Activated T-cell treated with anti-CD3 and anti-CD28 coated beads, Interleukin-2, amount 50 U/mL, for 72 hours (primary cell): Measurements from ENCODE around the gene REM1. TPM values are rescaled to one million over a fixed set of nuclear protein-coding genes. Genes with fewer than 3 reads are reported as not detected.
A peak's percentile ranks its signal among the peaks of the same experiment; 100 is the strongest.
"Not testable (repeated sequence)": the region's sequence is repeated elsewhere in the genome, so short reads cannot be mapped to it uniquely, and the experiment has no call there.

Source experiments
- ATAC-seq, 2 donors: fragments of 150-1000 bp; cut with Tn5 transposase; replicated peaks in 1 of 2; 2 replicates each; pipeline ENCODE4 v1.10.0; 2021; ENCODE audit warnings: moderate library complexity in 2 of 2, mild to moderate bottlenecking in 1 of 2
- DNase-seq, 2 donors: peaks; one replicate each; pipeline ENCODE4 v3.0.0; 2021 to 2022; ENCODE audit warnings: mixed read lengths in 1 of 2
- H3K27ac Mint-ChIP-seq: one replicate; pipeline ENCODE4 v1.8.0; 2022; ENCODE audit warnings: mild to moderate bottlenecking, moderate library complexity, mixed read lengths
- H3K27me3 Mint-ChIP-seq: one replicate; pipeline ENCODE4 v1.8.0; 2022; ENCODE audit warnings: low read depth, mixed read lengths
- H3K36me3 Mint-ChIP-seq, 2 donors: one replicate each; pipeline ENCODE4 v1.8.0; 2022; ENCODE audit warnings: mixed read lengths in 2 of 2, mild to moderate bottlenecking in 1 of 2; ENCODE audit not compliant: insufficient read depth in 2 of 2
- H3K4me1 Mint-ChIP-seq: one replicate; pipeline ENCODE4 v1.8.0; 2022; ENCODE audit warnings: low read depth, mixed read lengths
- H3K4me3 Mint-ChIP-seq, 2 donors: one replicate each; pipeline ENCODE4 v1.8.0; 2022; ENCODE audit warnings: mild to moderate bottlenecking in 2 of 2, mixed read lengths in 2 of 2, moderate library complexity in 2 of 2
- H3K9me3 Mint-ChIP-seq, 2 donors: one replicate each; pipeline ENCODE4 v1.8.0; 2022; ENCODE audit warnings: mixed read lengths in 2 of 2
- total RNA-seq, 2 donors: library from RNA; stranded (reverse); gene quantifications; one replicate each; pipeline ENCODE4 v1.2.3, GENCODE V29; 2022

REM1 gene, protein sequence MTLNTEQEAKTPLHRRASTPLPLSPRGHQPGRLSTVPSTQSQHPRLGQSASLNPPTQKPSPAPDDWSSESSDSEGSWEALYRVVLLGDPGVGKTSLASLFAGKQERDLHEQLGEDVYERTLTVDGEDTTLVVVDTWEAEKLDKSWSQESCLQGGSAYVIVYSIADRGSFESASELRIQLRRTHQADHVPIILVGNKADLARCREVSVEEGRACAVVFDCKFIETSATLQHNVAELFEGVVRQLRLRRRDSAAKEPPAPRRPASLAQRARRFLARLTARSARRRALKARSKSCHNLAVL
- not detected for total RNA-seq

DNA sequence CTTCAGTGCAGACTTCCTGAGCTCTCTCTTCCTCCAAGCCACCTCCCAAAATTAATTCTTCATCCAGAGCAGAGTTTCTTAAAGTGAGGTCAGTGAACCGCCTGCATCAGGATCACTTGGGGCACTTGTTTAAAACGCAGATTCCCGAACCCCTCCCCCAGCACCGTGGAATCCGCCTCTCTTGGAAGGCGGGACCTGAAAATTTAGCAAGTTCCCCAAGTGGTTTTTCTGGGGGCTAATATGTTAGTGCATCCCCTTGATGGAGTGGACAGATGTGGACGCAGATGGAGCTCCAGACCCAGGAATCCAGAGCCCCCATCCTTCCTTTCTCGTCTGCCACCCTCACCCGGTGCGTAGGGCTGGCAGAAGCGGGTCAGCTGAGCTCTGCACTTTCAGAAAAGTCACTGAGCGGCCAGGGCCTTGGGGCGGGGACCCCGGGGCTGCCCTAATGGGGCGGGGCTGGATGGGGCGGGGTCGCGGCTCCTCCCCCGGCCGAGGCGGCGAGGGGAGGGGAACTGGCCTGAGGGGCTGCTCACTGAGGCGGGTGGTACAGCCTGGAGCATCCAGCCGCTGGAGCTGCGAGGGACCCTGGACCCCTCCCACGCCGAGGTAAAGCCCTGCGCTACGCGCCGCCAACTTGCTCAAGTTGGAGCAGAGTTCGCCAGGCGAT lies at the start of gene REM1, which contains the start of gene DEFB124:
Gene REM1 (plus strand): TSS at position 531 of the 670 bp plus-strand sequence. CDS start 1,158 bp downstream, outside the sequence.
Gene DEFB124 (minus strand): TSS at position 370 of the 670 bp plus-strand sequence. CDS start 2,114 bp downstream, outside the sequence.
- Mint-ChIP-seq H3K9me3 (peaks cover 2% of the 10 kb centered on the region in 2 donors), H3K27ac (no peak within 1 kb of the TSS), H3K4me1 (peaks cover 16% of the 10 kb centered on the region), H3K4me3 (peak within 1 kb of the TSS; percentile 39 to 46), H3K36me3 (peaks cover 2 to 3% of the 10 kb centered on the region in 2 donors), H3K27me3 (peaks cover 42% of the 10 kb centered on the region)
- ATAC-seq (peak in 1 of 2 donors; percentile 33), DNase-seq (no peak)

- Mint-ChIP-seq H3K36me3 (peaks cover 0 to 2% of the 10 kb centered on the region in 2 donors), H3K4me3 (no peak overlapping the region), H3K27ac (no peak overlapping the region), H3K27me3 (peaks cover 13% of the 10 kb centered on the region), H3K4me1 (no peaks in the 10 kb centered on the region), H3K9me3 (no peaks in the 10 kb centered on the region)
- DNase-seq (no peak), ATAC-seq (no peak)
Observed at GRCh38 chr20:31425797-31426196, 49.3 kb upstream of the REM1 start.

DNA sequence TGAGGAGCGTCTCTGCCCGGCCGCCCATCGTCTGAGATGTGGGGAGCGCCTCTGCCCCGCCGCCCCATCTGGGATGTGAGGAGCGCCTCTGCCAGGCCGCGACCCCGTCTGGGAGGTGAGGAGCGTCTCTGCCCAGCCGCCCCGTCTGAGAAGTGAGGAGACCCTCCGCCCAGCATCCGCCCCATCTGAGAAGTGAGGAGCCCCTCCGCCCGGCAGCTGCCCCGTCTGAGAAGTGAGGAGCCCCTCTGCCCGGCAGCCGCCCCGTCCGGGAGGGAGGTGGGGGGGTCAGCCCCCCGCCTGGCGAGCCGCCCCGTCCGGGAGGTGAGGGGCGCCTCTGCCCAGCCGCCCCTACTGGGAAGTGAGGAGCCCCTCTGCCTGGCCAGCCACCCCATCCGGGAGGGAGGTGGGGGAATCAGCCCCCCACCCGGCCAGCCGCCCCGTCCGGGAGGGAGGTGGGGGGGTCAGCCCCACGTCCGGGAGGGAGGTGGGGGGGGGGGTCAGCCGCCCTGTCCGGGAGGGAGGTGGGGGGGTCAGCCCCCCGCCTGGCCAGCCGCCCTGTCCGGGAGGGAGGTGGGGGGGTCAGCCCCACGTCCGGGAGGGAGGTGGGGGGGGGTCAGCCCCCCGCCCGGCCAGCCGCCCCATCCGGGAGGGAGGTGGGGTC lies 48.1 kb upstream of the REM1 start:
- peaks cover 14% of the 10 kb centered on the region for H3K27me3 Mint-ChIP-seq
- not testable (repeated sequence) for H3K4me3 Mint-ChIP-seq, DNase-seq, H3K36me3 Mint-ChIP-seq, H3K27ac Mint-ChIP-seq, H3K4me1 Mint-ChIP-seq, H3K9me3 Mint-ChIP-seq, ATAC-seq

DNA sequence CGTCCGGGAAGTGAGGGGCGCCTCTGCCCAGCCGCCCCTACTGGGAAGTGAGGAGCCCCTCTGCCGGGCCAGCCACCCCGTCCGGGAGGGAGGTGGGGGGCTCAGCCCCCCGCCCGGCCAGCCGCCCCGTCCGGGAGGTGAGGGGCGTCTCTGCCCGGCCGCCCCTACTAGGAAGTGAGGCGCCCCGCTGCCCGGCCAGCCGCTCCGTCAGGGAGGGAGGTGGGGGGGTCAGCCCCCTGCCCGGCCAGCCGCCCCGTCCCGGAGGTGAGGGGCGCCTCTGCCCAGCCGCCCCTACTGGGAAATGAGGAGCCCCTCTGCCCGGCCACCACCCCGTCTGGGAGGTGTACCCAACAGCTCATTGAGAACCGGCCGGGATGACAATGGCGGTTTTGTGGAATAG lies 47.5 kb upstream of the REM1 start:
- H3K27ac Mint-ChIP-seq, ATAC-seq, H3K9me3 Mint-ChIP-seq, DNase-seq, H3K4me3 Mint-ChIP-seq, H3K36me3 Mint-ChIP-seq, H3K4me1 Mint-ChIP-seq: not testable (repeated sequence)
- peaks cover 14% of the 10 kb centered on the region for H3K27me3 Mint-ChIP-seq

DNA sequence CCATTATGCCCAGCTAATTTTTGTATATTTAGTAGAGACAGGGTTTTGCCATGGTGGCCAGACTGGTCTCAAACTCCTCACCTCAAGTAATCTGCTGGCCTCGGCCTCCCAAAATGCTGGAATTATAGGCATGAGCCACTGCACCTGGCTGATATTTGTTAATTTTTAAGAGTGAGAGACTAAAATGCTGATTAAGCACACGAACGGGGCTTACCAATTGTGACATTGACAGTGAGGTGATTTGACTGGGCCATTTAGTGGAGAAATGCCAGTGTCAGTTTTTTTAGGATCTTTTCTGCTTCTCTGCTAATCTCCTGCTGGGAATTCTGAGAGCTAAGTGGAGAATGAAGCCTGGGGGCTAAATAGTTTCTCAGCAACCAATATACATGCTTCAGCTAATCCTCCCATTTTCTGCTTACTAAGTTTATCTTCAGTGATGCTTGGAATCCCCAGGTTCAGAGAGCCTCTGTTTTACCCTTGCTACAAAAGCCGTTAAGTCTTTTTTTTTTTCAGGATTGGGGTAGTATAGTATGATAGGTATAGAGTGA lies 44.4 kb upstream of the REM1 start:
- Mint-ChIP-seq H3K4me3 (no peak overlapping the region), H3K36me3 (peaks cover 0 to 2% of the 10 kb centered on the region in 2 donors), H3K27ac (no peak overlapping the region), H3K27me3 (peaks cover 14% of the 10 kb centered on the region), H3K9me3 (no peaks in the 10 kb centered on the region), H3K4me1 (no peaks in the 10 kb centered on the region)
- ATAC-seq: no peak
- no peak for DNase-seq

- Mint-ChIP-seq H3K27me3 (no peaks in the 10 kb centered on the region), H3K36me3 (no peaks in the 10 kb centered on the region), H3K4me3 (no peak within 1 kb of the TSS), H3K4me1 (no peaks in the 10 kb centered on the region), H3K27ac (no peak within 1 kb of the TSS), H3K9me3 (no peaks in the 10 kb centered on the region)
- ATAC-seq (no peak), DNase-seq (peak in 1 of 2 donors; percentile 5)
Observed at GRCh38 chr20:31440012-31440659, 35.0 kb upstream of the REM1 start, which contains the start of gene DEFB123. Gene DEFB123, plus strand, starts transcription at chr20:31440632. Its CDS starts 67 bp downstream, at chr20:31440699.

DNA sequence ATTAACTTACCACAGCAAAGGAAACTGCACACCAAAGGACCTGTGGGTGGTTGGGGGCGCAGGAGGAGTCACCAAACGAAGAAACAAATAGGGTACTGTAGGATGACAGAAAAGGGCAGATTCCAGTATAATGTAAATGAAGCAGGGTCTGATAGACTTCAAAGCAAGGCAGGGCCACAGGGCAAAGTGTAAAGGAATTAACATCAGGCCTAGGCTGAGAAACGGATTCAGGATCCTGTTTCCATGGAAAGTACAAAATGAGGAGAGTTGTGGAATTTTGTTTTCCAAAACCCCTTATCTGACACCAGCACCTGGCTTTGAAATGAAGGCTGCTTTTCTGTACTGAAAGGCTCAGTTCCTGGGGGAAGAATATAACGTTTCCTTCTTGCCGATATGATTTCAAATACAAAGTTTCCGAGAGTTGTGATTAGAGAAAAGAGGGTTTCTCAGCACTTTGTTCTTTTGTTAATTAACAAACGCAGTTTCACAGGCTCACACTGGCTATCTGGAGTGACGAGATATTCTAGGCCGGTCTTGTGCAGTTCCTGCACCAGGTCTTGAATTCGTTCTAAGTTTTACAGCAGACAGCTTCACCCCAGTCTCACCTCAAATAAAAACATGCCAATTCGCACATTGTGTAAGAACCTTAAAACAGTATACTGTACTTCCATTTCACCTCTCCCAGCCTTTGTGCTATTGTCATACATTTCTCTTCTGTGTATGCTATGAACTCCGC lies 28.8 kb upstream of the REM1 start:
- H3K27ac Mint-ChIP-seq: no peak overlapping the region

GRCh38 chr20:31449511-31450414 lies 25.3 kb upstream of the REM1 start:
- no peaks in the 10 kb centered on the region for H3K27me3 Mint-ChIP-seq
- ATAC-seq: no peak

More for the DNA sequence above, 28.8 kb upstream of the REM1 start:
- DNase-seq (no peak), ATAC-seq (no peak)
- H3K9me3 Mint-ChIP-seq: peaks cover 0 to 1% of the 10 kb centered on the region in 2 donors
- H3K4me3 Mint-ChIP-seq: no peak overlapping the region
- H3K4me1 Mint-ChIP-seq: no peaks in the 10 kb centered on the region
- no peaks in the 10 kb centered on the region for H3K27me3 Mint-ChIP-seq
- H3K36me3 Mint-ChIP-seq: no peaks in the 10 kb centered on the region

GRCh38 chr20:31452575-31452974 lies 22.5 kb upstream of the REM1 start:
- peaks cover 0 to 1% of the 10 kb centered on the region in 2 donors for H3K9me3 Mint-ChIP-seq
- H3K27ac Mint-ChIP-seq: no peak overlapping the region
- H3K27me3 Mint-ChIP-seq: peaks cover 11% of the 10 kb centered on the region
- no peak for ATAC-seq
- H3K4me3 Mint-ChIP-seq: no peak overlapping the region
- no peak for DNase-seq
- H3K36me3 Mint-ChIP-seq: no peaks in the 10 kb centered on the region
- no peaks in the 10 kb centered on the region for H3K4me1 Mint-ChIP-seq

More at GRCh38 chr20:31449511-31450414, 25.3 kb upstream of the REM1 start:
- Mint-ChIP-seq H3K27ac (no peak overlapping the region), H3K4me1 (no peaks in the 10 kb centered on the region), H3K9me3 (peaks cover 0 to 1% of the 10 kb centered on the region in 2 donors), H3K4me3 (no peak overlapping the region), H3K36me3 (no peaks in the 10 kb centered on the region)
- DNase-seq: no peak

- no peak for ATAC-seq
- Mint-ChIP-seq H3K27me3 (peaks cover 16% of the 10 kb centered on the region), H3K36me3 (no peaks in the 10 kb centered on the region)
Observed at GRCh38 chr20:31454361-31454760, 20.7 kb upstream of the REM1 start.

GRCh38 chr20:31470946-31471345 lies 4.1 kb upstream of the REM1 start:
- H3K4me3 Mint-ChIP-seq, DNase-seq, ATAC-seq, H3K27ac Mint-ChIP-seq, H3K36me3 Mint-ChIP-seq, H3K9me3 Mint-ChIP-seq: not testable (repeated sequence)
- peaks cover 16% of the 10 kb centered on the region for H3K4me1 Mint-ChIP-seq
- peaks cover 22% of the 10 kb centered on the region for H3K27me3 Mint-ChIP-seq

More at GRCh38 chr20:31454361-31454760, 20.7 kb upstream of the REM1 start:
- Mint-ChIP-seq H3K4me1 (no peaks in the 10 kb centered on the region), H3K9me3 (no peaks in the 10 kb centered on the region), H3K4me3 (no peak overlapping the region), H3K27ac (no peak overlapping the region)
- no peak for DNase-seq
